Muscle layer of duodenum (tissue), 2 donors: ENCODE results near the gene AK5.
"Not testable (repeated sequence)": the region's sequence is repeated elsewhere in the genome, so short reads cannot be mapped to it uniquely, and the experiment has no call there.

Experiments used
- H3K27ac ChIP-seq: one replicate; pipeline ENCODE4 v1.7.0; 2013; ENCODE audit warnings: mild to moderate bottlenecking, low read length
- H3K27me3 ChIP-seq: one replicate; pipeline ENCODE4 v1.7.0; 2013; ENCODE audit warnings: low read depth, mild to moderate bottlenecking, control low read depth, low read length
- H3K36me3 ChIP-seq, 2 donors: one replicate each; pipeline ENCODE4 v1.7.0; 2013; ENCODE audit warnings: low read length in 2 of 2, control low read depth in 1 of 2, mild to moderate bottlenecking in 1 of 2; ENCODE audit not compliant: insufficient read depth in 2 of 2, control insufficient read depth in 1 of 2
- H3K4me1 ChIP-seq, 2 donors: one replicate each; pipeline ENCODE4 v1.7.0; 2013; ENCODE audit warnings: low read length in 2 of 2, mild to moderate bottlenecking in 2 of 2, control low read depth in 1 of 2, moderate library complexity in 1 of 2; ENCODE audit not compliant: insufficient read depth in 2 of 2, control insufficient read depth in 1 of 2
- H3K4me3 ChIP-seq, 2 donors: one replicate each; pipeline ENCODE4 v1.7.0; 2013; ENCODE audit warnings: low read length in 2 of 2, low read depth in 1 of 2, mild to moderate bottlenecking in 1 of 2
- H3K9me3 ChIP-seq, 2 donors: one replicate each; pipeline ENCODE4 v1.7.0; 2013; ENCODE audit warnings: low read length in 2 of 2, control low read depth in 1 of 2, mild to moderate bottlenecking in 1 of 2; ENCODE audit not compliant: control insufficient read depth in 1 of 2
- donor health status: healthy.

Gene AK5

GRCh38 chr1:77401384-77401783 is 119.6 kb downstream of the AK5 start:
- no peaks in the 10 kb centered on the region for H3K9me3 ChIP-seq
- no peak overlapping the region for H3K27ac ChIP-seq
- peaks cover 0 to 8% of the 10 kb centered on the region in 2 donors for H3K4me1 ChIP-seq
- no peaks in the 10 kb centered on the region for H3K27me3 ChIP-seq
- no peak overlapping the region for H3K4me3 ChIP-seq
- no peaks in the 10 kb centered on the region for H3K36me3 ChIP-seq

GRCh38 chr1:77405186-77405585 is 123.4 kb downstream of the AK5 start:
- H3K9me3 ChIP-seq = no peaks in the 10 kb centered on the region
- no peaks in the 10 kb centered on the region for H3K27me3 ChIP-seq
- no peaks in the 10 kb centered on the region for H3K4me1 ChIP-seq
- H3K36me3 ChIP-seq = no peaks in the 10 kb centered on the region
- H3K27ac ChIP-seq = no peak overlapping the region
- no peak overlapping the region for H3K4me3 ChIP-seq

GRCh38 chr1:77406661-77407060 is 124.8 kb downstream of the AK5 start:
- Histone ChIP-seq H3K36me3 (no peaks in the 10 kb centered on the region), H3K27ac (no peak overlapping the region), H3K9me3 (no peaks in the 10 kb centered on the region), H3K4me1 (no peaks in the 10 kb centered on the region), H3K27me3 (no peaks in the 10 kb centered on the region), H3K4me3 (no peak overlapping the region)

- Histone ChIP-seq H3K36me3 (no peaks in the 10 kb centered on the region), H3K27ac (no peak overlapping the region), H3K4me3 (no peak overlapping the region), H3K27me3 (no peaks in the 10 kb centered on the region), H3K4me1 (no peaks in the 10 kb centered on the region), H3K9me3 (no peaks in the 10 kb centered on the region)
Observed at GRCh38 chr1:77407738-77408375, 126.0 kb downstream of the AK5 start.

GRCh38 chr1:77408933-77409332 is 127.1 kb downstream of the AK5 start:
- not testable (repeated sequence) for H3K4me3 ChIP-seq, H3K27ac ChIP-seq, H3K27me3 ChIP-seq, H3K9me3 ChIP-seq, H3K4me1 ChIP-seq, H3K36me3 ChIP-seq

GRCh38 chr1:77412069-77412819 is 130.4 kb downstream of the AK5 start:
- no peaks in the 10 kb centered on the region for H3K27me3 ChIP-seq
- no peak overlapping the region for H3K4me3 ChIP-seq
- H3K27ac ChIP-seq = no peak overlapping the region
- no peaks in the 10 kb centered on the region for H3K4me1 ChIP-seq
- H3K9me3 ChIP-seq = no peaks in the 10 kb centered on the region
- no peaks in the 10 kb centered on the region for H3K36me3 ChIP-seq

GRCh38 chr1:77412820-77413530 is 131.2 kb downstream of the AK5 start:
- no peak overlapping the region for H3K4me3 ChIP-seq
- H3K9me3 ChIP-seq = no peaks in the 10 kb centered on the region
- H3K27me3 ChIP-seq = no peaks in the 10 kb centered on the region
- H3K4me1 ChIP-seq = no peaks in the 10 kb centered on the region
- no peaks in the 10 kb centered on the region for H3K36me3 ChIP-seq
- H3K27ac ChIP-seq = no peak overlapping the region

- Histone ChIP-seq H3K36me3 (no peaks in the 10 kb centered on the region), H3K27ac (no peak overlapping the region), H3K27me3 (no peaks in the 10 kb centered on the region), H3K4me1 (no peaks in the 10 kb centered on the region), H3K4me3 (no peak overlapping the region), H3K9me3 (no peaks in the 10 kb centered on the region)
Observed at GRCh38 chr1:77413541-77414335, 131.9 kb downstream of the AK5 start.

- Histone ChIP-seq H3K36me3 (no peaks in the 10 kb centered on the region), H3K27me3 (no peaks in the 10 kb centered on the region), H3K4me1 (no peaks in the 10 kb centered on the region), H3K4me3 (no peak overlapping the region), H3K9me3 (no peaks in the 10 kb centered on the region), H3K27ac (no peak overlapping the region)
Observed at GRCh38 chr1:77415579-77415978, 133.8 kb downstream of the AK5 start.

- Histone ChIP-seq H3K4me3 (no peak overlapping the region), H3K36me3 (no peaks in the 10 kb centered on the region)
Observed at GRCh38 chr1:77416692-77417450, 135.1 kb downstream of the AK5 start.

More at GRCh38 chr1:77416692-77417450, 135.1 kb downstream of the AK5 start:
- no peak overlapping the region for H3K27ac ChIP-seq
- no peaks in the 10 kb centered on the region for H3K27me3 ChIP-seq
- no peaks in the 10 kb centered on the region for H3K4me1 ChIP-seq
- H3K9me3 ChIP-seq = no peaks in the 10 kb centered on the region
